Neural crest cell (in vitro differentiated cells): ENCODE data around the gene EPB41L4B. TPM values are rescaled to one million over a fixed set of nuclear protein-coding genes. Genes with fewer than 3 reads are reported as not detected.

ENCODE experiments used
- DNase-seq: peaks from one replicate; pipeline ENCODE4 v3.0.0; 2021; ENCODE audit warnings: low read depth, mixed read lengths, low spot score
- H3K27ac Mint-ChIP-seq: one replicate; pipeline ENCODE4 v1.8.0; 2021; ENCODE audit warnings: mild to moderate bottlenecking, mixed read lengths; ENCODE audit not compliant: unreplicated experiment
- H3K27me3 Mint-ChIP-seq: 2 replicates; pipeline ENCODE4 v1.8.0; 2021; ENCODE audit warnings: low read depth, mild to moderate bottlenecking, mixed read lengths
- H3K36me3 Mint-ChIP-seq: 2 replicates; pipeline ENCODE4 v1.8.0; 2021; ENCODE audit warnings: low read depth, mild to moderate bottlenecking, mixed read lengths
- H3K4me1 Mint-ChIP-seq: 2 replicates; pipeline ENCODE4 v1.8.0; 2021; ENCODE audit warnings: mixed read lengths
- H3K4me3 Mint-ChIP-seq: one replicate; pipeline ENCODE4 v1.8.0; 2021; ENCODE audit warnings: mild to moderate bottlenecking, mixed read lengths
- H3K9me3 Mint-ChIP-seq: 2 replicates; pipeline ENCODE4 v1.8.0; 2021; ENCODE audit warnings: mixed read lengths
- total RNA-seq: library from RNA; stranded (reverse); gene quantifications from 2 replicates; pipeline ENCODE4 v1.2.1, GENCODE V29; 2021
- TF ChIP-seq, protein P1 (sequence below): fragments of 200-600 bp; sonication (generic); conservative IDR thresholded peaks from 2 replicates; pipeline ENCODE4 v1.5.0; 2021; ENCODE audit warnings: antibody characterized with exemption, mild to moderate bottlenecking

EPB41L4B gene
- total RNA-seq, 1 donor from 2014 or later = 1.4 TPM

DNA sequence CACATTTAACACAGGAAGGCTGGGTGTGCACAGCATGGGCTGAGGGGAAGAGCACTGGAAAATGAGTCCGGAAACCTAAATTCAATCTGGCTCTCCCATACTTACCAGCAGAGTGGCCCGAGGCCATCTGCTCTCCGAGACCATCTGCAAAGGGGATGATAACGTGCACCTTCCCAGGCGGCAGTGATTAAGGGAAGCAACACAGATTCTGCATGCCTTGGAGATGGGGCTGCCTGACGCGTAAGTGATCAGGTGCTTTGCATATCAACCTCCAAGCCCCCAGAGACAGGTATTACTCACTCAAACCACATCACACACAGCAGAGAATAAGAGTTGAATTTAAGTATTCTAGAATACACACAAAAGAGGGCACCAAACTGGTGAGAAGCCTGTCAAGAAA lies 9.1 kb downstream of the EPB41L4B start:
- H3K36me3 Mint-ChIP-seq = no peaks in the 10 kb centered on the region
- no peak for DNase-seq
- peaks cover 22% of the 10 kb centered on the region for H3K4me1 Mint-ChIP-seq
- no peak overlapping the region for H3K4me3 Mint-ChIP-seq
- no peaks in the 10 kb centered on the region for H3K9me3 Mint-ChIP-seq
- TF ChIP-seq, protein P1, sequence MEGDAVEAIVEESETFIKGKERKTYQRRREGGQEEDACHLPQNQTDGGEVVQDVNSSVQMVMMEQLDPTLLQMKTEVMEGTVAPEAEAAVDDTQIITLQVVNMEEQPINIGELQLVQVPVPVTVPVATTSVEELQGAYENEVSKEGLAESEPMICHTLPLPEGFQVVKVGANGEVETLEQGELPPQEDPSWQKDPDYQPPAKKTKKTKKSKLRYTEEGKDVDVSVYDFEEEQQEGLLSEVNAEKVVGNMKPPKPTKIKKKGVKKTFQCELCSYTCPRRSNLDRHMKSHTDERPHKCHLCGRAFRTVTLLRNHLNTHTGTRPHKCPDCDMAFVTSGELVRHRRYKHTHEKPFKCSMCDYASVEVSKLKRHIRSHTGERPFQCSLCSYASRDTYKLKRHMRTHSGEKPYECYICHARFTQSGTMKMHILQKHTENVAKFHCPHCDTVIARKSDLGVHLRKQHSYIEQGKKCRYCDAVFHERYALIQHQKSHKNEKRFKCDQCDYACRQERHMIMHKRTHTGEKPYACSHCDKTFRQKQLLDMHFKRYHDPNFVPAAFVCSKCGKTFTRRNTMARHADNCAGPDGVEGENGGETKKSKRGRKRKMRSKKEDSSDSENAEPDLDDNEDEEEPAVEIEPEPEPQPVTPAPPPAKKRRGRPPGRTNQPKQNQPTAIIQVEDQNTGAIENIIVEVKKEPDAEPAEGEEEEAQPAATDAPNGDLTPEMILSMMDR = no peak
- peaks cover 28% of the 10 kb centered on the region for H3K27me3 Mint-ChIP-seq
- no peak overlapping the region for H3K27ac Mint-ChIP-seq

DNA sequence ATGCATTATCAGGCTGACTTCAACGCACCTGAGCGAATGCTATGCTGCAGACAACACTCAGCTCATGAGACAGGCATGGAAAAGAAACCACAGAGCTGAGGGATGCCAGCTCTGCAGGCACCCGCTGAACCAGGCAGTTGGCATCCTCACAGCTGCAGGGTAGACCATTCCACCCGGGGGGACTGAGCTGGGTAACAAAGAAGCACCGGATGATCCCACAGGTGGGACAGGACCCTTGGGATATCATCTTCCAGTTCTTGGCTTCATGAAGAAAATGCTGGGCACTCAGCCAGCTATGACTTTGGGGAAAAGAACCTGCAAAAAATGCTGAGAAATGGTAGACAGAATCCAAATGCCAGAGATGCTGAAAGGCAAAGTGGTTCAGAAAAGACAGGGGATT lies 9.6 kb downstream of the EPB41L4B start:
- Mint-ChIP-seq H3K27me3 (peaks cover 24% of the 10 kb centered on the region), H3K4me3 (no peak overlapping the region)

DNA sequence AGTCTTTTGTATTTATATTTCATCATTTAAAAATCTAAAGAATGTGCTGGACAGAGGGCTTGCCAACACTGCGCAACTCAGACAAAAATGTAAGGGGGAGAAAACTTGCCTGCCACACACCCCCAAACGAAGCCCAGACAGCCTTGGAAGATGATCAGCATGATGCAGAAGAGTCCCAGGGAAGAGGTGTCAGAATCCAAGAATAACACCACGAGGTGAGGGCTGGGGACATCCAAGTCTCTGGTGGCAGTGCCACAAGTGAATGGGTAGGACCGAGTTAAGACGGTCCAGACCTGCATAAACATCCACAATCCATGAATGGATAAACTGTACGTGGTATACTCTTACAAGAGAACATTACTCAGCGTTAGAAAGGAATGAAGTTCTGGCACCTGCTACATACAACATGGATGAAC lies 10.4 kb downstream of the EPB41L4B start:
- Mint-ChIP-seq H3K4me3 (no peak overlapping the region), H3K27me3 (peaks cover 16% of the 10 kb centered on the region), H3K36me3 (no peaks in the 10 kb centered on the region), H3K9me3 (no peaks in the 10 kb centered on the region), H3K4me1 (peaks cover 22% of the 10 kb centered on the region), H3K27ac (no peak overlapping the region)
- no peak for DNase-seq
- TF ChIP-seq, protein P1 = no peak

More for the DNA sequence above, 9.6 kb downstream of the EPB41L4B start:
- TF ChIP-seq, protein P1 = no peak
- Mint-ChIP-seq H3K4me1 (peaks cover 22% of the 10 kb centered on the region), H3K9me3 (no peaks in the 10 kb centered on the region), H3K36me3 (no peaks in the 10 kb centered on the region), H3K27ac (no peak overlapping the region)
- no peak for DNase-seq

DNA sequence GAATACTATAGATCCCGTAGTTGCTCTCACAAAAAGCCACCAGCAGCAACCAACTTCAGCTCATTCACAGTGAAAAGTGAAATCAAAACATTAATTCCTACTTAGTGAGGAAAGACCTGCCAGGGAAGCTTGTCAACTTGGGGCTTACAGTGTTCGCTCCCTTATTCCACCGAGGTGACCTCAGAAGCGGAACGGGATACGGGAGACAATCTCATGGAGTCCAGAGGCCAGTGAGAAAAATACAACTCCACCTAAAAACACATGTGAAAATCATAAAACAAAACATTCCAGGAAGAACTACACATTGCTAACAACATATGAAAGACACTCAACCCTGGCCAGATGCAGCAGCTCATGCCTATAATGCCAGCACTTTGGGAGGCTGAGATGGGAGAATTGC lies 11.6 kb downstream of the EPB41L4B start:
- peaks cover 22% of the 10 kb centered on the region for H3K4me1 Mint-ChIP-seq
- no peak for DNase-seq
- H3K4me3 Mint-ChIP-seq = no peak overlapping the region
- no peak overlapping the region for H3K27ac Mint-ChIP-seq
- H3K9me3 Mint-ChIP-seq = no peaks in the 10 kb centered on the region
- H3K36me3 Mint-ChIP-seq = no peaks in the 10 kb centered on the region
- TF ChIP-seq, protein P1 = no peak
- H3K27me3 Mint-ChIP-seq = peaks cover 14% of the 10 kb centered on the region

DNA sequence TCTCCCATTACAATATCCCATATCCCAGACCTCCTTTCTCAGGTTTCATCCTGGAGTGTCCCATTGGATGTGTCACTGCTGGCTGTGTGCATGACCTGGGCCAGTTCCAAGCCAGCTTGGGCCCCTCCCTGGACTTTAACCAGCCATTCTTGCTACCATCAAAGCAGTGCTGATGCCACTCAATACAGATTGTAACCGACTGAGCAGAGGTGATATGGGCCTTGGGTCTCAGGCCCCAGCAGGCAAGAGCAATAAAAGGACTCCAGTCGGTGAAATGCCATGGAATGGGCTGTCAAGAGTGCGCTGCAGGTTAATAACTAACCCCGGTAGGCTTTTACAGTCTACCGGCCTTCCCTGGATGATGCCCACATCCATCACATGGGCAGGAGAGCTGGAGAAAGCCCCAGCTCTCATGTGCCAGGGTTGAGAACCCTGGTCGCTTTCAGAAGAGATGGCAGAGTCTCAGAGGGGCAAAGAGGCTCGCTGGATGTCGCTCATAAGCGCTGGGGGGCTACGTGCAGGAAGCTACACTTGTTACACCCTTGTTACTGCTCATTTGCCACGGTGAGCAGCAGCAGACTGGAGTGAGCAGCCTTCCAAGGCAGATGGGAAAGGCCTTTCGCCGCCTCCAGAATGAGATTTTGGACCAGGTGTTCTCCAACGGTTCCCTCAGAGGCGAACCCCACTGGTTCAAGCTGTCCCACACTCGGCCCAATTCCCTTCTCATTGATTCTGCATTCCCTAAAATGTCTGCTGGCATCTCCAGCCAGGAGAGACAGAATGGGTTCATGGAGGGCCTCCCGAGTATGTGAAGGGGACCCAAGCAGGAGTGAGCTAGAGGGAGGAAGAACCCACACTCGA lies 13.2 kb downstream of the EPB41L4B start:
- Mint-ChIP-seq H3K4me3 (no peak overlapping the region), H3K9me3 (no peaks in the 10 kb centered on the region)

More for the DNA sequence above, 13.2 kb downstream of the EPB41L4B start:
- no peak for DNase-seq
- peaks cover 12% of the 10 kb centered on the region for H3K4me1 Mint-ChIP-seq
- TF ChIP-seq, protein P1 = no peak
- no peak overlapping the region for H3K27ac Mint-ChIP-seq
- H3K36me3 Mint-ChIP-seq = no peaks in the 10 kb centered on the region
- peaks cover 11% of the 10 kb centered on the region for H3K27me3 Mint-ChIP-seq
